ENCODE measurements around the gene ZFAND3. TPM values are rescaled to one million over a fixed set of nuclear protein-coding genes. Genes with fewer than 3 reads are reported as not detected.

The ZFAND3 gene
- total RNA-seq, 1 donor: 25.6 TPM

- Histone ChIP-seq H3K27me3 (ENCODE audit: insufficient read depth, low read length) (no peaks in the 10 kb centered on the region), H3K9me3 (ENCODE audit: low read depth, low read length) (no peaks in the 10 kb centered on the region), H3K4me1 (ENCODE audit: insufficient read depth, low read length) (peaks cover 13% of the 10 kb centered on the region), H3K4me3 (ENCODE audit: low read length) (no peak overlapping the region)
These were observed 5.2 kb upstream of the ZFAND3 start for GRCh38 chr6:37814374-37814773.

GRCh38 chr6:37816599-37817375 lies 2.7 kb upstream of the ZFAND3 start:
- H3K4me1 ChIP-seq (ENCODE audit: insufficient read depth, low read length): peaks cover 28% of the 10 kb centered on the region
- H3K27me3 ChIP-seq (ENCODE audit: insufficient read depth, low read length): no peaks in the 10 kb centered on the region
- no peak overlapping the region for H3K4me3 ChIP-seq (ENCODE audit: low read length)
- H3K9me3 ChIP-seq (ENCODE audit: low read depth, low read length): no peaks in the 10 kb centered on the region

DNA sequence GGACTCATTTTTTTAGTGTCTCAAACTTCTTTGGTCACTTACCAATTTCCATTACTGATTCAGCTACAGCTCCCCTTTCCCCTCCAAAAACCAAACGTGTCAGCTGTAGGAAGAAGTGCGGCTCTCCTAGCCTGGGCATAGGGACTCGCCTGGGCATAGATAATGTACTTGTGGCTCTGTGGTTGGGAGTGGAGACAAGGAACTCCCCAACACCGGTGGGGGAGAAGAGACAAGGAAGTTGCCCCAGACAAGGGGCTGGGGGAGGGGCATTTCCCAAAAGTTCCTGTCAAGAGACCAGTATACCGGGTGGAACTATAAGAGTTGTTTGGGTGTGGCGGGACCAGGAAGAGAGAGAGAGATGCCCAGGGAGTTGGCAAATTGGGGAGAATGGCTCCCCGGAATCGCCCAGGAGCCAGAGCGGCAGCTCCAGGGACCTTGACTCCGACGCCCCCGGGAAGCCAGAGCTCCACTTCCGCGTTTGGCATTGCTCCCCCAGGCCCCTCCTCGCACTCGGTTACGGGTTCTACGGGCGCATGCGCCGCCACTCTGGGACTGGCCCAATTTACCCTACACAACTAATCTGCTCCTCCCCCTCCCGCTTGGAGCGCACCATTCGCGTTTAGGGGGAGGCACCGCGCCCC lies 871 bp upstream of the ZFAND3 start:
- H3K9me3 ChIP-seq (ENCODE audit: low read depth, low read length): no peaks in the 10 kb centered on the region
- H3K4me1 ChIP-seq (ENCODE audit: insufficient read depth, low read length): peaks cover 40% of the 10 kb centered on the region
- H3K27me3 ChIP-seq (ENCODE audit: insufficient read depth, low read length): no peaks in the 10 kb centered on the region
- H3K4me3 ChIP-seq (ENCODE audit: low read length): peak overlapping the region; percentile 91

GRCh38 chr6:37819802-37820717 lies 533 bp downstream of the ZFAND3 start:
- Histone ChIP-seq H3K4me3 (ENCODE audit: low read length) (peak overlapping the region; percentile 91), H3K4me1 (ENCODE audit: insufficient read depth, low read length) (peaks cover 42% of the 10 kb centered on the region)

GRCh38 chr6:37820718-37821079 lies 1.2 kb downstream of the ZFAND3 start:
- H3K9me3 ChIP-seq (ENCODE audit: low read depth, low read length): no peaks in the 10 kb centered on the region
- peaks cover 42% of the 10 kb centered on the region for H3K4me1 ChIP-seq (ENCODE audit: insufficient read depth, low read length)
- H3K4me3 ChIP-seq (ENCODE audit: low read length): peak overlapping the region; percentile 91
- H3K27me3 ChIP-seq (ENCODE audit: insufficient read depth, low read length): no peaks in the 10 kb centered on the region

More at GRCh38 chr6:37819802-37820717, 533 bp downstream of the ZFAND3 start:
- H3K27me3 ChIP-seq (ENCODE audit: insufficient read depth, low read length): no peaks in the 10 kb centered on the region
- no peaks in the 10 kb centered on the region for H3K9me3 ChIP-seq (ENCODE audit: low read depth, low read length)

- Histone ChIP-seq H3K4me3 (ENCODE audit: low read length) (no peak overlapping the region), H3K4me1 (ENCODE audit: insufficient read depth, low read length) (peaks cover 50% of the 10 kb centered on the region), H3K9me3 (ENCODE audit: low read depth, low read length) (no peaks in the 10 kb centered on the region), H3K27me3 (ENCODE audit: insufficient read depth, low read length) (no peaks in the 10 kb centered on the region)
These were observed 1.9 kb downstream of the ZFAND3 start for GRCh38 chr6:37821446-37821845.

GRCh38 chr6:37822851-37823682 lies 3.5 kb downstream of the ZFAND3 start:
- Histone ChIP-seq H3K27me3 (ENCODE audit: insufficient read depth, low read length) (no peaks in the 10 kb centered on the region), H3K4me3 (ENCODE audit: low read length) (no peak overlapping the region), H3K4me1 (ENCODE audit: insufficient read depth, low read length) (peaks cover 60% of the 10 kb centered on the region), H3K9me3 (ENCODE audit: low read depth, low read length) (no peaks in the 10 kb centered on the region)

- H3K4me1 ChIP-seq (ENCODE audit: insufficient read depth, low read length): peaks cover 57% of the 10 kb centered on the region
- H3K9me3 ChIP-seq (ENCODE audit: low read depth, low read length): no peaks in the 10 kb centered on the region
- no peaks in the 10 kb centered on the region for H3K27me3 ChIP-seq (ENCODE audit: insufficient read depth, low read length)
- H3K4me3 ChIP-seq (ENCODE audit: low read length): no peak overlapping the region
These were observed 4.6 kb downstream of the ZFAND3 start for GRCh38 chr6:37824170-37824569.

DNA sequence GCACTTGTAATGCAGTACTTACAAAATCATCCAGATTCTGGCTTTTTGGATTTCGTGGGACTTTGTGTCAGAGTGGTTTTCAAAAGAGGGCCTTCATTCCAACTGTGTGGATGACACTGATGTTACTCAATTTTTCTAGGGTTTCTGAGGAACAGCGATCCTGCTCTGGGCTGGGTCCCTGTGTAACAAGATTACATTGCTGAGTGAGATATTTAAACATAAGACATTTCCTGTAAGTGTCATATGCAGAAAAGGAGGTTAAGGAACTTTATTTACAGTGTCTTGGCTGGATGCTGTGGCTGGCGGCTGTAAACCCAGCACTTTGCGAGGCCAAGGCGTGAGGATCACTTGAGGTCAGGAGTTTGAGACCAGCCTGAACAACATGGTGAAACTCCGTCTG lies 6.7 kb downstream of the ZFAND3 start:
- Histone ChIP-seq H3K4me3 (ENCODE audit: low read length) (no peak overlapping the region), H3K4me1 (ENCODE audit: insufficient read depth, low read length) (peaks cover 63% of the 10 kb centered on the region), H3K9me3 (ENCODE audit: low read depth, low read length) (no peaks in the 10 kb centered on the region), H3K27me3 (ENCODE audit: insufficient read depth, low read length) (no peaks in the 10 kb centered on the region)

DNA sequence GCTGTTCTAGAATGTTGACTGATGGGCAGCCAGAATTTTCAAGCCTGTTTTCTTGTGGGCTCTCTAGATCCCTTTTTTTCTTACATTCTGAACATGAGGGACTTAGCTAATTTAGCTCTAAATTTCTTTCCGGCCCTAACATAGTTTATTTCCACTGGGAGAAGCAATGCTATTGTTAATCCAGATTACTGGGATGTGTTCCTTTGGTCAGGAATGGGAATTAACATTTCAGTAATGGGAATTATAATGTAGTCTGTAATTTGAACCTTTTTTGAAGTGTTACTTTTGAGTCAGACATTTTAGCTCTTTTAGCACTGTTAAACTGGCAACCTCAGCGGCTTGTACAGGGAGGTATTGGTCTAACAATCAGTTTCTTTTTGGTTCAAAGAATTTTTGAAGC lies 7.5 kb downstream of the ZFAND3 start:
- Histone ChIP-seq H3K27me3 (ENCODE audit: insufficient read depth, low read length) (no peaks in the 10 kb centered on the region), H3K9me3 (ENCODE audit: low read depth, low read length) (no peaks in the 10 kb centered on the region), H3K4me3 (ENCODE audit: low read length) (no peak overlapping the region), H3K4me1 (ENCODE audit: insufficient read depth, low read length) (peaks cover 55% of the 10 kb centered on the region)

GRCh38 chr6:37827603-37828265 lies 8.2 kb downstream of the ZFAND3 start:
- Histone ChIP-seq H3K4me3 (ENCODE audit: low read length) (no peak overlapping the region), H3K9me3 (ENCODE audit: low read depth, low read length) (no peaks in the 10 kb centered on the region), H3K4me1 (ENCODE audit: insufficient read depth, low read length) (peaks cover 53% of the 10 kb centered on the region), H3K27me3 (ENCODE audit: insufficient read depth, low read length) (no peaks in the 10 kb centered on the region)

DNA sequence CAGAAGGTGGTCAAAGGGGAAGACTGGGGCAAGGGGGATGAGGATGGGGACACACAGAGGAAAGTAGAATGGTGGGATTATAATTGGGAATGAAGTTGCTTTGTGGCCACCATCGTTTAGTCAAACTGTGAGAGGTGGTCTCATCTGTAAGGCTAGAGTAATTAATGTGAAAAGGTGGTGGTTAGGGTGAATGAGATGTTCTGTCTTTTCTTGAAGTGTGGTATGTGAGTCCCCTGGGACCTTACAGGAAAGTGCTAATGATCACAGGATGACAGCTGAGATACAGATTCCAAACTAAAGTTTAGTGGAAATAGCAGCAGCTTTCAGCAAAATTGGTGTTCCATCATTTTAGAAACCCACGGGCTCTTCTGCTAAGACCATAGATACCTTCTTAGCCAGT lies 10.7 kb downstream of the ZFAND3 start:
- Histone ChIP-seq H3K27me3 (ENCODE audit: insufficient read depth, low read length) (no peaks in the 10 kb centered on the region), H3K4me1 (ENCODE audit: insufficient read depth, low read length) (peaks cover 46% of the 10 kb centered on the region), H3K4me3 (ENCODE audit: low read length) (no peak overlapping the region), H3K9me3 (ENCODE audit: low read depth, low read length) (peaks cover 7% of the 10 kb centered on the region)

DNA sequence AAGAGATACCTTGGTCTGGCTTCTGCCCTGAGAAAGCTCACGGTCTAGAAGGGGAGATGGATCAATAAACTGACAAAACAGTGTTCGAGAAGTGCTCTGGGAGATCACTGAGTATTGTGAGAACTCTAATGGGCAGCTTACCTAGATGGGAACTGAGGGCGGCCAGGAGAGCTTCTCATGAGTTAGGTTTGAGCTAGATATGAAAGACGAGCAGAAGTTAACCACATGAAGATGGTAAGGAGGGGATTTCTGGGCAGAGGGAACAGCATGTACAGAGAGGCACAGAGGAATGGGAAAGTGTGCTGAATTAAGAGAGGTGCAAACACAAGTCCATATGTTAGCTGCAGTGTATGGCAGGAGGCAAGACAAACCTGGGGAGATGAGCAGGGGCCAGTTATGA lies 11.9 kb downstream of the ZFAND3 start:
- peaks cover 7% of the 10 kb centered on the region for H3K9me3 ChIP-seq (ENCODE audit: low read depth, low read length)
- no peaks in the 10 kb centered on the region for H3K27me3 ChIP-seq (ENCODE audit: insufficient read depth, low read length)
- H3K4me3 ChIP-seq (ENCODE audit: low read length): no peak overlapping the region
- H3K4me1 ChIP-seq (ENCODE audit: insufficient read depth, low read length): peaks cover 38% of the 10 kb centered on the region

- Histone ChIP-seq H3K9me3 (ENCODE audit: low read depth, low read length) (peaks cover 7% of the 10 kb centered on the region), H3K4me1 (ENCODE audit: insufficient read depth, low read length) (peaks cover 25% of the 10 kb centered on the region), H3K4me3 (ENCODE audit: low read length) (no peak overlapping the region), H3K27me3 (ENCODE audit: insufficient read depth, low read length) (no peaks in the 10 kb centered on the region)
These were observed 16.4 kb downstream of the ZFAND3 start for GRCh38 chr6:37835923-37836322.
